ENCODE measurements around the gene DHCR24.
A peak's percentile ranks its signal among the peaks of the same experiment; 100 is the strongest.

DHCR24 gene

GRCh38 chr1:54844564-54844963, 42.4 kb downstream of the DHCR24 start:
- no peak for DNase-seq

- no peak for DNase-seq
These were observed 43.5 kb downstream of the DHCR24 start for GRCh38 chr1:54843449-54843848.

- DNase-seq, result no peak
These were observed 44.0 kb downstream of the DHCR24 start for GRCh38 chr1:54842963-54843362.

GRCh38 chr1:54842206-54842915, 44.6 kb downstream of the DHCR24 start:
- no peak for DNase-seq

GRCh38 chr1:54839824-54840223, 47.2 kb downstream of the DHCR24 start:
- DNase-seq, result no peak

- no peak for DNase-seq
These were observed 48.3 kb downstream of the DHCR24 start for GRCh38 chr1:54838565-54839180.

GRCh38 chr1:54837002-54837853, 49.8 kb downstream of the DHCR24 start:
- DNase-seq, result no peak

- no peak for DNase-seq
These were observed 50.4 kb downstream of the DHCR24 start for GRCh38 chr1:54836594-54836993.

- peak; percentile 18 for DNase-seq
These were observed 51.0 kb downstream of the DHCR24 start for GRCh38 chr1:54835970-54836369.

- no peak for DNase-seq
These were observed 51.7 kb downstream of the DHCR24 start for GRCh38 chr1:54835131-54835898.

GRCh38 chr1:54834007-54834541, 52.9 kb downstream of the DHCR24 start:
- DNase-seq, result no peak

- DNase-seq, result no peak
These were observed 53.9 kb downstream of the DHCR24 start for GRCh38 chr1:54833121-54833520.

- no peak for DNase-seq
These were observed 60.7 kb downstream of the DHCR24 start for GRCh38 chr1:54826226-54826816.

GRCh38 chr1:54825696-54826095, 61.3 kb downstream of the DHCR24 start:
- DNase-seq, result no peak

GRCh38 chr1:54823670-54824069, 63.3 kb downstream of the DHCR24 start:
- DNase-seq, result no peak

GRCh38 chr1:54819733-54820132, 67.3 kb downstream of the DHCR24 start:
- no peak for DNase-seq

- no peak for DNase-seq
These were observed 67.8 kb downstream of the DHCR24 start for GRCh38 chr1:54819195-54819536.

GRCh38 chr1:54818461-54819194, 68.4 kb downstream of the DHCR24 start:
- DNase-seq, result no peak

- DNase-seq, result no peak
These were observed 70.0 kb downstream of the DHCR24 start for GRCh38 chr1:54816951-54817350.

GRCh38 chr1:54816130-54816529, 70.9 kb downstream of the DHCR24 start:
- no peak for DNase-seq

- DNase-seq, result no peak
These were observed 71.7 kb downstream of the DHCR24 start for GRCh38 chr1:54815086-54815876.

Data from COR-L47 (cell line).